Activated naive CD8-positive, alpha-beta T cell treated with anti-CD3 and anti-CD28 coated beads, Interleukin-2, amount 50 U/mL, for 16 hours (primary cell): Measurements from ENCODE around the gene FAAP100.

Experiments
- DNase-seq: peaks from one replicate; pipeline ENCODE4 v3.0.0-alpha.2; 2020; ENCODE audit warnings: low read depth, low spot score

Gene FAAP100

DNA sequence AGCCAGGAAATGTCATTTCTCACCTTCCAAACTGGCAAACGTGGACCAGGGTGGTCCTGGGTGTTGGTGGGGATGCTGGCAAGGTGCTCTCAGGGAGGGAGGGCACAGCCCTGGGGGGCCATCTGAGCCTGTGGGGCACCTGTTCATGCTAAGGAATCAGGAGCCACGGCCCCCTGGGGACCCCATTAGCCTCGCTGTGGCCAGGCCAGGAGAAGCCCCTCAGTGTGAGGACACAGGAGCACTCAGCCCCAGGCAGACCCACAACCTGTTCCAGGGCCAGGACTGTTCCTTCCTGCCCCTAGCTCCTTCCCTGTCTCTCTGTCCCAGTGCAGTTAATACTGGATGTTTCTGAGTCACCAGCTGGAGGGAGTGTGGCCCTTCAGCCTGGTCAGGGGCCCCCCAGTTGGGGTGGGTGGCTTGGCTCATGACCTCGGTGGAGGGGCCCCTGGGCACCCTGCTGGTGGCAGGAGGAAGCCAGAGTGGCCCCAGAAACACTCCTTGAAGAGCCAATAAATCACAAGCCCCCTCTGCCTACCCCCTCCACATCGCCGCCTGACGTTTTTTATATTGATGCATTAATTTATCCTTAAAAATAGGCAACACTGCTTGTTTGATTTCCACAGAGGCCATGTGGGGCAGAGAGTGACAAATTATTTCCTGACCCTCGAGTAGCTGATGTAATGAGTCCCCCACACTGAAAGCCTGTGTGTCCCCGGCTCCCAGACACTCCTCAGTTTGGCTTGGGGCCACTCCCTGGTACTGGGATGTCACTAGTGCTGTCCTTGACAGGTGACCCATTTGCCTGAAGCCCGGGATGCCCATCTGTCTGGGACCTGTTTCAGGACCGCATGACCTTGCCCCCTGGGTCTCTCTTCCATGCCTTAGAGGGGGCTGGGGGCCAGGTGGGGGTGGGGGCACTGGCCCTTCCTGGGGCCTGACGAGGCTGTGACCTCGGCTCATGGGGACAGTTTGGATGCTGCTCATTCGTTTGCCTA lies 61.9 kb downstream of the FAAP100 start:
- no peak for DNase-seq
